Stimulated activated CD8-positive, alpha-beta memory T cell treated with anti-CD3 and anti-CD28 coated beads, Interleukin-7, amount 100 ng/mL, for 1 hour (primary cell): Measurements from ENCODE around the gene PCYOX1L.

Experiments
- DNase-seq, 2 donors: peaks; one replicate each; pipeline ENCODE4 v3.0.0-alpha.2; 2020; ENCODE audit warnings: low read depth in 2 of 2

PCYOX1L gene

GRCh38 chr5:149407323-149408251, 49.7 kb downstream of the PCYOX1L start:
- DNase-seq, result no peak

- no peak for DNase-seq
These were observed 50.6 kb downstream of the PCYOX1L start for GRCh38 chr5:149408252-149409099.

- no peak for DNase-seq
These were observed 51.6 kb downstream of the PCYOX1L start for GRCh38 chr5:149409268-149409948.

GRCh38 chr5:149410071-149410470, 52.2 kb downstream of the PCYOX1L start:
- no peak for DNase-seq

GRCh38 chr5:149410721-149411432, 53.0 kb downstream of the PCYOX1L start:
- DNase-seq, result no peak

- no peak for DNase-seq
These were observed 54.1 kb downstream of the PCYOX1L start for GRCh38 chr5:149411738-149412519.

- DNase-seq, result no peak
These were observed 55.1 kb downstream of the PCYOX1L start for GRCh38 chr5:149412783-149413476.

GRCh38 chr5:149413477-149414210, 55.8 kb downstream of the PCYOX1L start:
- no peak for DNase-seq

GRCh38 chr5:149414405-149415065, 56.7 kb downstream of the PCYOX1L start:
- no peak for DNase-seq

GRCh38 chr5:149415066-149415967, 57.5 kb downstream of the PCYOX1L start:
- DNase-seq, result no peak

GRCh38 chr5:149416987-149417710, 59.3 kb downstream of the PCYOX1L start:
- no peak for DNase-seq

- no peak for DNase-seq
These were observed 60.0 kb downstream of the PCYOX1L start for GRCh38 chr5:149417711-149418368.

- DNase-seq, result no peak
These were observed 61.2 kb downstream of the PCYOX1L start for GRCh38 chr5:149418910-149419531.
